ENCODE results near the gene CABLES2.

CABLES2 gene

GRCh38 chr20:62381842-62382241 is 25.2 kb downstream of the CABLES2 start:
- no peak for DNase-seq (ENCODE audit: low spot score)
- no peak for TF ChIP-seq CTCF (IDR thresholded peaks at IDR 0.05; ENCODE audit: extremely low read depth, missing control alignments)

GRCh38 chr20:62381202-62381797 is 25.8 kb downstream of the CABLES2 start:
- no peak for DNase-seq (ENCODE audit: low spot score)
- TF ChIP-seq CTCF (IDR thresholded peaks at IDR 0.05; ENCODE audit: extremely low read depth, missing control alignments) = no peak

GRCh38 chr20:62378215-62378614 is 28.9 kb downstream of the CABLES2 start:
- TF ChIP-seq CTCF (IDR thresholded peaks at IDR 0.05; ENCODE audit: extremely low read depth, missing control alignments) = no peak
- DNase-seq (ENCODE audit: low spot score) = no peak

GRCh38 chr20:62377615-62378178 is 29.4 kb downstream of the CABLES2 start:
- no peak for DNase-seq (ENCODE audit: low spot score)
- TF ChIP-seq CTCF (IDR thresholded peaks at IDR 0.05; ENCODE audit: extremely low read depth, missing control alignments) = no peak

- no peak for DNase-seq (ENCODE audit: low spot score)
Observed at GRCh38 chr20:62377064-62377461, 30.0 kb downstream of the CABLES2 start.

GRCh38 chr20:62376112-62377063 is 30.7 kb downstream of the CABLES2 start:
- DNase-seq (ENCODE audit: low spot score) = no peak
- no peak for TF ChIP-seq CTCF (IDR thresholded peaks at IDR 0.05; ENCODE audit: extremely low read depth, missing control alignments)

More at GRCh38 chr20:62377064-62377461, 30.0 kb downstream of the CABLES2 start:
- TF ChIP-seq CTCF (IDR thresholded peaks at IDR 0.05; ENCODE audit: extremely low read depth, missing control alignments) = no peak
